ENCODE measurements around the gene MFAP1.

DNA sequence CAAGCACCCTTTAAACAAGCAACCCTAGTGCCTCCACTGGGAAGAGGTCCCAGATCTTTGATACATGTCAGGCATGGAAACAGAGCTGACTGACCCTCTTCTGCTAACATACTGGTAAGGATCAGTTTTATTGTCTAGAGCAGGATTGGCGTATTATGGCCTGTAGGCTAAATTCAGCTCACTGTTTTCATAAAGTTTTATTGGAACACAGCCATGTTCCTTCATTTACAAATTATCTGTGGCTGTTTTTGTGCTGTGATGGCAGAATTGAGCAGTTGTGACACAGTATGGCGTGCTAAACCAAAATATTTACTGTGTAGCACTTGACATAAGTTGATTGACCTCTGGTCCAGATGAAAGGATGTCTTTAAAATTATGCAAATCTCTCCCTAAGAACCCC, 47.3 kb upstream of the MFAP1 start:
- TF ChIP-seq CTCF (IDR thresholded peaks at IDR 0.05) (no peak), ZFX (IDR thresholded peaks at IDR 0.05; ENCODE audit: borderline replicate concordance) (no peak)

Data from 22Rv1 (cell line).